Panc1 (cell line): ENCODE measurements around the gene MYO1B. TPM values are rescaled to one million over a fixed set of nuclear protein-coding genes. Genes with fewer than 3 reads are reported as not detected.

Experiments
- ATAC-seq: fragments of 200-7000 bp; cut with Tn5 transposase; 2 replicates; pipeline ENCODE4 v1.9.1; 2020; ENCODE audit warnings: mild to moderate bottlenecking, moderate library complexity
- BruUV-seq: library from RNA; stranded (reverse); fragments of 400-500 nt; replicated peaks from 2 replicates; lab custom pipeline; 2021; lab: Mats Ljungman, UMichigan
- CTCF ChIA-PET: fragments of 300-600 bp; sonication (Branson Sonifier 250); formaldehyde crosslinking; loops from one replicate; lab custom pipeline; 2022; ENCODE audit warnings: antibody characterized with exemption; lab: Charles Lee
- POLR2A ChIA-PET: fragments of 300-600 bp; sonication (Branson Sonifier 250); formaldehyde crosslinking; loops from one replicate; lab custom pipeline; 2022; ENCODE audit warnings: antibody characterized with exemption; lab: Charles Lee
- DNase-seq: peaks from one replicate; pipeline ENCODE4 v3.0.0-alpha.2; 2010; ENCODE audit warnings: low read depth, low spot score
- H3K27ac ChIP-seq: 2 replicates; pipeline ENCODE4 v1.5.1; 2011; ENCODE audit warnings: mild to moderate bottlenecking, low read length, inconsistent platforms
- H3K27me3 ChIP-seq: fragments of 200-500 bp; sonication (Bioruptor generic); 2 replicates; pipeline ENCODE4 v1.6.0; 2014; ENCODE audit warnings: low read length, inconsistent platforms; ENCODE audit not compliant: control insufficient read depth, insufficient read depth
- H3K36me3 ChIP-seq: fragments of 200-500 bp; sonication (Bioruptor generic); 2 replicates; pipeline ENCODE4 v1.5.1; 2014; ENCODE audit warnings: inconsistent platforms, mild to moderate bottlenecking, low read length, moderate library complexity; ENCODE audit not compliant: control insufficient read depth, insufficient read depth
- H3K4me1 ChIP-seq: 2 replicates; pipeline ENCODE4 v1.5.1; 2011; ENCODE audit warnings: inconsistent platforms, mild to moderate bottlenecking, low read length, moderate library complexity; ENCODE audit not compliant: control insufficient read depth, insufficient read depth
- H3K4me3 ChIP-seq, 2 experiments: 2 replicates each; pipeline ENCODE4 v1.5.1; 2011 to 2012; ENCODE audit warnings: low read depth in 2 of 2, low read length in 2 of 2, mild to moderate bottlenecking in 2 of 2, inconsistent platforms in 1 of 2, moderate library complexity in 1 of 2
- H3K9me3 ChIP-seq: fragments of 200-500 bp; sonication (Bioruptor generic); 2 replicates; pipeline ENCODE4 v1.5.1; 2014; ENCODE audit warnings: low read depth, mild to moderate bottlenecking, inconsistent platforms, low read length, moderate library complexity; ENCODE audit not compliant: control insufficient read depth, insufficient read depth
- POLR2AphosphoS5 ChIP-seq: IDR thresholded peaks from 2 replicates; pipeline ENCODE4 v1.6.1; 2012; ENCODE audit warnings: mild to moderate bottlenecking, low read depth, low read length, moderate library complexity
- SIN3A ChIP-seq: IDR thresholded peaks from 2 replicates; pipeline ENCODE4 v1.6.1; 2012; ENCODE audit warnings: low read depth, mild to moderate bottlenecking, low read length, moderate library complexity, borderline replicate concordance; ENCODE audit not compliant: insufficient read depth
- TCF7L2 ChIP-seq: IDR thresholded peaks from 2 replicates; pipeline ENCODE4 v1.6.1; 2011; ENCODE audit warnings: mild to moderate bottlenecking, low read depth, low read length, inconsistent platforms
- in situ Hi-C: cut with HindIII; loops from 2 replicates; pipeline ENCODE4 v1.10.0; 2016; ENCODE audit warnings: low sequenced_read_pairs, low pct_unique_long_range_greater_than_20kb
- intact Hi-C: fragments of 100-400 bp; cut with micrococcal nuclease; formaldehyde crosslinking; loops from one replicate; pipeline ENCODE4 v1.10.0; 2022; ENCODE audit not compliant: unreplicated experiment
- total RNA-seq: library from RNA; stranded (reverse); gene quantifications from one replicate; pipeline ENCODE4 v1.2.1, GENCODE V29; 2021; ENCODE audit not compliant: unreplicated experiment
- TF ChIP-seq, protein P1 (sequence below): fragments of 450-650 bp; IDR thresholded peaks from 2 replicates; pipeline ENCODE4 v1.5.1; 2017; ENCODE audit warnings: mild to moderate bottlenecking
- TF ChIP-seq, protein P2 (sequence below), 2 experiments: IDR thresholded peaks; 2 replicates each; pipeline ENCODE4 v1.6.1; 2011 to 2012; ENCODE audit warnings: low read depth in 2 of 2, control low read depth in 1 of 2, low read length in 1 of 2, mild to moderate bottlenecking in 1 of 2, moderate library complexity in 1 of 2; ENCODE audit not compliant: insufficient read depth in 1 of 2

Gene MYO1B
- total RNA-seq, 1 experiment from 2014 or later = 51.5 TPM

DNA sequence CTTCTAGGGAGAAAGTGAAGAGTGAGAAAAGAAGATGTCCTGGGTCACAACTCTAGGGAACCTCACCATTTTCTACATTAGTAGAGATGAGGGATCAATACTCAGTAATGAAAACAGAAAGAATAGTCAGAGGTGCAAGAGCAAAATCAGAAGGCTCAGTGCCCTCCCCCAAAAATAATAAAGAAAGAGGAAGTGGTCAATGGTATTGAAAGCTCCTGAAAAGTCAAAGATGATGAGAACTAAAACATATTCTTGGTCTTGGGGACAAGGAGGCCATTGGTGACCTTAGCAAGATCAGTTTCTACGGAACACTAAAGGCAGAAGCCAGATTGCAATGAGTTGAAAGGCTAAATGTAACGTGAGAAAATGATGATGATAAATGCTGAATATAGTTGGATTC is 24.5 kb upstream of the MYO1B start:
- intact Hi-C loops (no loop called here), in situ Hi-C loops (no loop called here)
- BruUV-seq = no TSS peak
- DNase-seq (no peak), ATAC-seq (no peak)
- CTCF ChIA-PET = no interaction called here
- no peaks in the 10 kb centered on the region for H3K9me3 ChIP-seq
- peak overlapping the region; percentile 18; the same call in 1 of the 2 replicates for H3K27ac ChIP-seq
- POLR2A ChIA-PET = no interaction called here
- H3K27me3 ChIP-seq = no peaks in the 10 kb centered on the region
- no peak for TF ChIP-seq SIN3A
- TF ChIP-seq, protein P1, sequence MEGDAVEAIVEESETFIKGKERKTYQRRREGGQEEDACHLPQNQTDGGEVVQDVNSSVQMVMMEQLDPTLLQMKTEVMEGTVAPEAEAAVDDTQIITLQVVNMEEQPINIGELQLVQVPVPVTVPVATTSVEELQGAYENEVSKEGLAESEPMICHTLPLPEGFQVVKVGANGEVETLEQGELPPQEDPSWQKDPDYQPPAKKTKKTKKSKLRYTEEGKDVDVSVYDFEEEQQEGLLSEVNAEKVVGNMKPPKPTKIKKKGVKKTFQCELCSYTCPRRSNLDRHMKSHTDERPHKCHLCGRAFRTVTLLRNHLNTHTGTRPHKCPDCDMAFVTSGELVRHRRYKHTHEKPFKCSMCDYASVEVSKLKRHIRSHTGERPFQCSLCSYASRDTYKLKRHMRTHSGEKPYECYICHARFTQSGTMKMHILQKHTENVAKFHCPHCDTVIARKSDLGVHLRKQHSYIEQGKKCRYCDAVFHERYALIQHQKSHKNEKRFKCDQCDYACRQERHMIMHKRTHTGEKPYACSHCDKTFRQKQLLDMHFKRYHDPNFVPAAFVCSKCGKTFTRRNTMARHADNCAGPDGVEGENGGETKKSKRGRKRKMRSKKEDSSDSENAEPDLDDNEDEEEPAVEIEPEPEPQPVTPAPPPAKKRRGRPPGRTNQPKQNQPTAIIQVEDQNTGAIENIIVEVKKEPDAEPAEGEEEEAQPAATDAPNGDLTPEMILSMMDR = no peak
- TF ChIP-seq POLR2AphosphoS5 = no peak
- peaks cover 10% of the 10 kb centered on the region for H3K4me1 ChIP-seq
- H3K4me3 ChIP-seq = no peak overlapping the region
- H3K36me3 ChIP-seq = no peaks in the 10 kb centered on the region

DNA sequence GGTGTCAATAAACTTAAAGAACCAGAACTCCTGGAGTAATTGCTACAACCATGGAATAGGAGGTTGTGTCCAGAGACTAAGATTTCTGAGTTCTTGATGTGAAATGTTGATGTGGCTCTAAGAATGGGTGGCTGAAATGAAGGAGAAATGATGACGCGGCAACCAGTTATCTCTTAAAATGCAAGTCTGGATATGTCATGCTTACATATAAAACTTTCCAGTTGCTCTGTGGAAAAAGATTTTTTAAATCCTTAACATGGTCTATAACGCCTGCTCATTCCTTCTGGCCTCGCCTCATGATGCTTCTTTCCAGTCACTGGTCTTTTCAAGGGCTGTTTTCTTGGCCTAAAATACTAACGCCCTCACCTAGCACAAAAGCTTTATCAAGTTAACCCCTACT is 23.5 kb upstream of the MYO1B start:
- TF ChIP-seq, protein P2, sequence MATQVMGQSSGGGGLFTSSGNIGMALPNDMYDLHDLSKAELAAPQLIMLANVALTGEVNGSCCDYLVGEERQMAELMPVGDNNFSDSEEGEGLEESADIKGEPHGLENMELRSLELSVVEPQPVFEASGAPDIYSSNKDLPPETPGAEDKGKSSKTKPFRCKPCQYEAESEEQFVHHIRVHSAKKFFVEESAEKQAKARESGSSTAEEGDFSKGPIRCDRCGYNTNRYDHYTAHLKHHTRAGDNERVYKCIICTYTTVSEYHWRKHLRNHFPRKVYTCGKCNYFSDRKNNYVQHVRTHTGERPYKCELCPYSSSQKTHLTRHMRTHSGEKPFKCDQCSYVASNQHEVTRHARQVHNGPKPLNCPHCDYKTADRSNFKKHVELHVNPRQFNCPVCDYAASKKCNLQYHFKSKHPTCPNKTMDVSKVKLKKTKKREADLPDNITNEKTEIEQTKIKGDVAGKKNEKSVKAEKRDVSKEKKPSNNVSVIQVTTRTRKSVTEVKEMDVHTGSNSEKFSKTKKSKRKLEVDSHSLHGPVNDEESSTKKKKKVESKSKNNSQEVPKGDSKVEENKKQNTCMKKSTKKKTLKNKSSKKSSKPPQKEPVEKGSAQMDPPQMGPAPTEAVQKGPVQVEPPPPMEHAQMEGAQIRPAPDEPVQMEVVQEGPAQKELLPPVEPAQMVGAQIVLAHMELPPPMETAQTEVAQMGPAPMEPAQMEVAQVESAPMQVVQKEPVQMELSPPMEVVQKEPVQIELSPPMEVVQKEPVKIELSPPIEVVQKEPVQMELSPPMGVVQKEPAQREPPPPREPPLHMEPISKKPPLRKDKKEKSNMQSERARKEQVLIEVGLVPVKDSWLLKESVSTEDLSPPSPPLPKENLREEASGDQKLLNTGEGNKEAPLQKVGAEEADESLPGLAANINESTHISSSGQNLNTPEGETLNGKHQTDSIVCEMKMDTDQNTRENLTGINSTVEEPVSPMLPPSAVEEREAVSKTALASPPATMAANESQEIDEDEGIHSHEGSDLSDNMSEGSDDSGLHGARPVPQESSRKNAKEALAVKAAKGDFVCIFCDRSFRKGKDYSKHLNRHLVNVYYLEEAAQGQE (IDR thresholded peaks at IDR 0.05; ENCODE audit: insufficient read depth in 1 of 2, low read depth in 2 of 2, low read length in 1 of 2) = no peak
- TF ChIP-seq POLR2AphosphoS5 (no peak), TCF7L2 (no peak), SIN3A (no peak)
- TF ChIP-seq, protein P1 = no peak
- Histone ChIP-seq H3K36me3 (no peaks in the 10 kb centered on the region), H3K27me3 (no peaks in the 10 kb centered on the region), H3K9me3 (no peaks in the 10 kb centered on the region), H3K4me1 (peaks cover 10% of the 10 kb centered on the region), H3K27ac (no peak overlapping the region), H3K4me3 (no peak overlapping the region)
- BruUV-seq = no TSS peak
- in situ Hi-C loops = no loop called here
- POLR2A ChIA-PET = no interaction called here
- intact Hi-C loops = no loop called here
- CTCF ChIA-PET = no interaction called here
- ATAC-seq (no peak), DNase-seq (no peak)
